Heart left ventricle (tissue), 13 donors: ENCODE results near the gene GNG8.

Experiments used
- CTCF ChIP-seq, 12 donors: fragments of 200-600 bp; sonication (generic) in 4 of 12; IDR thresholded peaks; one replicate each; pipeline versions ENCODE4 v1.5.0 to v1.8.0; 2018 to 2022; ENCODE audit warnings: antibody characterized with exemption in 12 of 12, mild to moderate bottlenecking in 5 of 12
- POLR2A ChIP-seq, 2 donors: fragments of 450-650 bp; IDR thresholded peaks; one replicate each; pipeline ENCODE4 v1.6.1; 2017; ENCODE audit warnings: antibody characterized with exemption in 2 of 2, mild to moderate bottlenecking in 2 of 2, moderate library complexity in 2 of 2
- donor health status: ischemic (EF 13 %, LVEDD 7.1; RV severe dilation, severe dysfunction).
- donor health status: DM: no; HTN: yes; CAD: no.
- donor health status: DM: no; HTN: no; CAD: no.
- donor health status: ischemic (EF 25% LVEDD 6.9; RV normal size, moderate dysfunction).
- donor health status: ischemic (EF 25% LVEDD 5.7; RV mildly dilated, moderate dysfunction).
- donor health status: ischemic (EF 35%, LVEDD 5.7; RV mildly dilated, moderate dysfunction).
- donor health status: nonischemic (EF 11% LVEDD 7.7; RV severe dilation, severe dysfunction).
- donor health status: DM: yes; HTN: yes; CAD: no.
- donor health status: PGD.
- donor health status: ischemic (EF 29% LVEDD 5.4; RV normal size, mild dysfunction).
- donor health status: nonischemic (EF 23%, LVEDD 6.1; RV moderate dilation, normal function).

- no peak for TF ChIP-seq POLR2A (IDR thresholded peaks at IDR 0.05)
- no peak for TF ChIP-seq CTCF (IDR thresholded peaks at IDR 0.05)
Measured at GRCh38 chr19:46625731-46626130, 10.3 kb downstream of the GNG8 start.
